RWPE2 (cell line): ENCODE measurements around the gene NFIL3.
A peak's percentile ranks its signal among the peaks of the same experiment; 100 is the strongest.

Experiments
- ATAC-seq: fragments of 200-7000 bp; cut with Tn5 transposase; 3 replicates; pipeline ENCODE4 v1.9.1; 2021; ENCODE audit warnings: low read depth
- DNase-seq: peaks from one replicate; pipeline ENCODE4 v3.0.0-alpha.2; 2020; ENCODE audit warnings: low spot score
- H3K27ac ChIP-seq: fragments of 450-650 bp; 2 replicates; pipeline ENCODE4 v1.5.1; 2017; ENCODE audit warnings: mild to moderate bottlenecking; ENCODE audit not compliant: poor library complexity, severe bottlenecking
- H3K27me3 ChIP-seq: fragments of 250-450 bp; sonication (Bioruptor Pico); 2 replicates; pipeline ENCODE4 v1.5.1; 2021; ENCODE audit warnings: mild to moderate bottlenecking, moderate library complexity; ENCODE audit not compliant: insufficient read depth, poor library complexity, severe bottlenecking
- H3K36me3 ChIP-seq: fragments of 250-450 bp; sonication (Bioruptor Pico); 2 replicates; pipeline ENCODE4 v1.5.1; 2020; ENCODE audit warnings: low read depth, mild to moderate bottlenecking, moderate library complexity
- H3K4me1 ChIP-seq: fragments of 250-450 bp; sonication (Bioruptor Pico); 2 replicates; pipeline ENCODE4 v1.5.1; 2021; ENCODE audit warnings: mild to moderate bottlenecking, moderate library complexity; ENCODE audit not compliant: insufficient read depth, poor library complexity, severe bottlenecking
- H3K4me3 ChIP-seq: fragments of 250-450 bp; sonication (Bioruptor Pico); 2 replicates; pipeline ENCODE4 v1.5.1; 2021; ENCODE audit warnings: mild to moderate bottlenecking, moderate library complexity; ENCODE audit not compliant: severe bottlenecking
- H3K9me3 ChIP-seq: fragments of 250-450 bp; sonication (Bioruptor Pico); 2 replicates; pipeline ENCODE4 v1.5.1; 2021; ENCODE audit warnings: mild to moderate bottlenecking, moderate library complexity; ENCODE audit not compliant: severe bottlenecking
- CTCF ChIP-seq: fragments of 450-650 bp; IDR thresholded peaks from one replicate; pipeline ENCODE4 v1.5.1; 2017; ENCODE audit warnings: mild to moderate bottlenecking, moderate library complexity; ENCODE audit not compliant: poor library complexity, severe bottlenecking

Gene NFIL3

GRCh38 chr9:91436841-91437240, 13.2 kb upstream of the NFIL3 start:
- Histone ChIP-seq H3K27ac (no peak overlapping the region), H3K36me3 (no peaks in the 10 kb centered on the region), H3K4me1 (peaks cover 3% of the 10 kb centered on the region), H3K9me3 (no peaks in the 10 kb centered on the region), H3K4me3 (no peak overlapping the region), H3K27me3 (peaks cover 8% of the 10 kb centered on the region)
- ATAC-seq (no peak), DNase-seq (no peak)
- TF ChIP-seq CTCF, result no peak

GRCh38 chr9:91433180-91433579, 9.5 kb upstream of the NFIL3 start:
- TF ChIP-seq CTCF, result peak; percentile 78
- H3K27ac ChIP-seq, result no peak overlapping the region
- no peaks in the 10 kb centered on the region for H3K36me3 ChIP-seq
- no peak overlapping the region for H3K4me3 ChIP-seq
- ATAC-seq (peak; percentile 100), DNase-seq (no peak)
- H3K4me1 ChIP-seq, result peaks cover 3% of the 10 kb centered on the region
- no peaks in the 10 kb centered on the region for H3K9me3 ChIP-seq
- H3K27me3 ChIP-seq, result no peaks in the 10 kb centered on the region

GRCh38 chr9:91431485-91431884, 7.9 kb upstream of the NFIL3 start:
- Histone ChIP-seq H3K4me1 (peaks cover 3% of the 10 kb centered on the region), H3K36me3 (no peaks in the 10 kb centered on the region), H3K4me3 (no peak overlapping the region), H3K27ac (no peak overlapping the region), H3K27me3 (no peaks in the 10 kb centered on the region), H3K9me3 (no peaks in the 10 kb centered on the region)
- no peak for ATAC-seq
- TF ChIP-seq CTCF, result no peak
- DNase-seq, result no peak

GRCh38 chr9:91429501-91429900, 5.9 kb upstream of the NFIL3 start:
- H3K4me3 ChIP-seq, result no peak overlapping the region
- no peaks in the 10 kb centered on the region for H3K36me3 ChIP-seq
- no peak overlapping the region for H3K27ac ChIP-seq
- H3K4me1 ChIP-seq, result peaks cover 3% of the 10 kb centered on the region
- DNase-seq (no peak), ATAC-seq (no peak)
- TF ChIP-seq CTCF, result no peak
- H3K27me3 ChIP-seq, result no peaks in the 10 kb centered on the region
- H3K9me3 ChIP-seq, result no peaks in the 10 kb centered on the region

- H3K4me3 ChIP-seq, result no peak overlapping the region
- H3K36me3 ChIP-seq, result no peaks in the 10 kb centered on the region
- no peak for DNase-seq
- H3K27me3 ChIP-seq, result no peaks in the 10 kb centered on the region
- no peaks in the 10 kb centered on the region for H3K9me3 ChIP-seq
- no peak for ATAC-seq
- peaks cover 3% of the 10 kb centered on the region for H3K4me1 ChIP-seq
- no peak overlapping the region for H3K27ac ChIP-seq
- TF ChIP-seq CTCF, result no peak
Observed at GRCh38 chr9:91428927-91429351, 5.3 kb upstream of the NFIL3 start.
